B cell (primary cell): Measurements from ENCODE around the gene ANGPTL8. TPM values are rescaled to one million over a fixed set of nuclear protein-coding genes. Genes with fewer than 3 reads are reported as not detected.

Source experiments
- ATAC-seq: fragments of 200-7000 bp; cut with Tn5 transposase; one replicate; pipeline ENCODE4 v1.10.0; 2021; ENCODE audit warnings: low read depth, mild to moderate bottlenecking, moderate number of reproducible peaks, moderate library complexity
- CTCF ChIA-PET: fragments of 350-600 bp; sonication (Branson Sonifier 250); formaldehyde crosslinking; loops from one replicate; lab custom pipeline; 2021; ENCODE audit warnings: antibody characterized with exemption, inconsistent platforms; lab: Charles Lee
- POLR2A ChIA-PET: fragments of 350-600 bp; sonication (Branson Sonifier 250); formaldehyde crosslinking; loops from one replicate; lab custom pipeline; 2021; ENCODE audit warnings: antibody characterized with exemption; lab: Charles Lee
- DNase-seq: peaks from one replicate; pipeline ENCODE4 v3.0.0; 2013
- H2AFZ ChIP-seq: 2 replicates; pipeline ENCODE4 v1.6.1; 2012; ENCODE audit warnings: mild to moderate bottlenecking, low read depth, low read length; ENCODE audit not compliant: insufficient read depth, poor library complexity, severe bottlenecking
- H3K27ac ChIP-seq, 2 donors: 1 replicate in 1 of 2; 2 replicates in 1 of 2; pipeline ENCODE4 v1.5.1; 2012 to 2013; ENCODE audit warnings: low read length in 2 of 2, mild to moderate bottlenecking in 2 of 2, moderate library complexity in 1 of 2
- H3K27me3 ChIP-seq, 4 experiments: fragments of 200-600 bp in 1 of 4; sonication (generic) in 1 of 4; replicated peaks in 1 of 4; 1 replicate in 2 of 4; 2 replicates in 2 of 4; pipeline versions ENCODE4 v1.6.1 to v1.7.0; 2013 to 2016; ENCODE audit warnings: low read length in 3 of 4, mild to moderate bottlenecking in 2 of 4, mixed read lengths in 1 of 4, moderate library complexity in 1 of 4; ENCODE audit not compliant: insufficient read depth in 4 of 4, control insufficient read depth in 3 of 4; ENCODE audit errors: control extremely low read depth in 1 of 4
- H3K36me3 ChIP-seq, 2 experiments: replicated peaks in 1 of 2; 1 replicate in 1 of 2; 2 replicates in 1 of 2; pipeline versions ENCODE4 v1.6.1 to v1.7.1; 2013; ENCODE audit warnings: low read length in 1 of 2; ENCODE audit not compliant: insufficient read depth in 2 of 2, control insufficient read depth in 1 of 2; ENCODE audit errors: control extremely low read depth in 1 of 2, extremely low read depth in 1 of 2
- H3K4me1 ChIP-seq, 2 donors: fragments of 200-600 bp in 1 of 2; sonication (generic) in 1 of 2; 1 replicate in 1 of 2; 2 replicates in 1 of 2; pipeline versions ENCODE4 v1.5.1 to v1.6.1; 2013 to 2017; ENCODE audit warnings: low read length in 2 of 2; ENCODE audit not compliant: control insufficient read depth in 2 of 2, insufficient read depth in 2 of 2
- H3K4me2 ChIP-seq: replicated peaks from 2 replicates; pipeline ENCODE3; 2012; ENCODE audit warnings: mild to moderate bottlenecking, low read depth, low read length; ENCODE audit not compliant: poor library complexity, severe bottlenecking
- H3K4me3 ChIP-seq, 5 experiments: fragments of 200-600 bp in 1 of 5; sonication (generic) in 1 of 5; 1 replicate in 3 of 5; 2 replicates in 2 of 5; pipeline versions ENCODE4 v1.5.1 to v1.7.0; 2011 to 2016; ENCODE audit warnings: low read length in 4 of 5, mild to moderate bottlenecking in 4 of 5, low read depth in 2 of 5, control low read depth in 1 of 5, moderate library complexity in 1 of 5; ENCODE audit not compliant: insufficient read depth in 1 of 5; ENCODE audit errors: control extremely low read depth in 1 of 5, extremely low read depth in 1 of 5
- H3K79me2 ChIP-seq: fragments of 200-600 bp; sonication (generic); one replicate; pipeline ENCODE4 v1.6.0; 2016; ENCODE audit warnings: low read length; ENCODE audit not compliant: control insufficient read depth, insufficient read depth
- H3K9ac ChIP-seq: fragments of 200-600 bp; sonication (generic); 2 replicates; pipeline ENCODE4 v1.6.1; 2017; ENCODE audit warnings: mild to moderate bottlenecking, low read length, moderate library complexity
- H3K9me3 ChIP-seq, 3 donors: one replicate each; pipeline versions ENCODE4 v1.6.1 to v1.7.1; 2013; ENCODE audit warnings: low read length in 2 of 3; ENCODE audit not compliant: control insufficient read depth in 2 of 3, insufficient read depth in 1 of 3; ENCODE audit errors: control extremely low read depth in 1 of 3
- H4K20me1 ChIP-seq: 2 replicates; pipeline ENCODE4 v1.6.0; 2012; ENCODE audit warnings: mild to moderate bottlenecking, low read length; ENCODE audit not compliant: insufficient read depth, control insufficient read depth, poor library complexity, severe bottlenecking
- H3K27ac Mint-ChIP-seq: one replicate; pipeline ENCODE4 v1.8.0; 2021; ENCODE audit warnings: mixed read lengths
- H3K27me3 Mint-ChIP-seq: one replicate; pipeline ENCODE4 v1.8.0; 2021; ENCODE audit warnings: mixed read lengths
- H3K4me1 Mint-ChIP-seq: one replicate; pipeline ENCODE4 v1.8.0; 2021; ENCODE audit warnings: mixed read lengths
- H3K4me3 Mint-ChIP-seq: one replicate; pipeline ENCODE4 v1.8.0; 2021; ENCODE audit warnings: mixed read lengths
- H3K9me3 Mint-ChIP-seq: one replicate; pipeline ENCODE4 v1.8.0; 2022; ENCODE audit warnings: mixed read lengths; ENCODE audit not compliant: insufficient read depth
- EZH2 ChIP-seq: IDR thresholded peaks from 2 replicates; pipeline ENCODE4 v1.6.1; 2012; ENCODE audit warnings: borderline replicate concordance, low read depth, mild to moderate bottlenecking, moderate library complexity, low read length; ENCODE audit not compliant: insufficient read depth, poor library complexity, severe bottlenecking
- WGBS: methylation state at CpG from one replicate; pipeline ENCODE4 v1.1.5; 2013; ENCODE audit warnings: missing lambda C conversion rate; ENCODE audit not compliant: insufficient coverage; 5-methylcytosine and 5-hydroxymethylcytosine counted together
- intact Hi-C: fragments of 100-400 bp; cut with micrococcal nuclease; formaldehyde crosslinking; loops from one replicate; pipeline ENCODE4 v1.10.0; 2022
- polyA plus RNA-seq: library from polyadenylated mRNA; depleted of rRNA; stranded (reverse); fragments of >200 nt; gene quantifications from 2 replicates; pipeline ENCODE4 v1.2.3, GENCODE V29; 2012
- total RNA-seq, 2 donors: library from RNA; stranded (reverse); fragments of 120-200 nt in 1 of 2; gene quantifications; 1 replicate in 1 of 2; 2 replicates in 1 of 2; pipeline versions ENCODE4 v1.2.3 to v1.2.4, GENCODE V29; 2013 to 2022
- TF ChIP-seq, protein P1 (sequence below): fragments of 200-600 bp; IDR thresholded peaks from one replicate; pipeline ENCODE4 v1.8.0; 2022; ENCODE audit warnings: antibody characterized with exemption, mild to moderate bottlenecking

ANGPTL8 gene
- total and polyA plus RNA-seq, 2 donors (not counting 1 experiment from before 2014, with no cell fraction given): not detected

DNA sequence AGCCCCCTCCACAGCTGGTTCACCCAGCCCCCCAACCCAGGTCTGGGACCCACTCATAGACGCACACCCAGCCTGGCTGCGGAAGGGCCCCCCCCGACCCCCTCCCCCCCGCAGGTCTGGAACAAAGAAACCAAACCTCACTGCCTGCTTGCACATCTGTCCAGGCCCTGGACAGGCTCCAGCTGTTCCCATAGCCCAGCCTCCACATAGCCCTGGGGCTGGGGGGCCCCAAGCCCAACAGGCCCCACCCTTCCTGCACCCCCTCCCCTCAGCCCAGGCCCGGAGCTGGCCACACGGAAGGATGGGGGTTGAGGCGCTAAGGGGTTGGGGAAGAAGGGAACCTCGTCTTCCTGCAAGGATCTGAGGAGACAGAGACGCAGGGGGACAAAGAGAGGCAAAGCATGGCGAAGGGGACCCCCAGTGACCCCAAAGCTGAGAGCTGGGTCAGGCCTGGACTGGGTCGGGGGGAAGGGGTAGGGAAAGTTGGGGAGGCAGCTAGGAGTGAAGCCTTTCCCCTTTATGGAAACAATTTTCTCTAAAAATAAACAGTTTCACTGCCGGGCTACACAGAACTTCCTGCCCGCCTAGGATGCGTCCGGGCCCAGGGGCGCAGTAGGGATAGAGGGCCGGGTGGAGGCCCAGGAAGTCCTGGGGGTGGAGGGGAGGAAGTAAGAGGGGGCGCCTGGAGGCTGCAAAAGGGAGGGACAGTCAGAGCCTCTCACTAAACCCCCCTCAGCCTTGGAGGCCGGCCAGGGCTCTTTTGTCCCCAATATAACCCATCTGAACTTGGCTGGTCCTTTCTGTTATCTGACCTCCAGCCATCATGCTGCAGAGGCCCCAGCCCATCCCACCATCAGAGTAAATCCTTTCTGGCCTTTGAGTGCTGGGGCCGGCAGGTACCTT is 44.5 kb upstream of the ANGPTL8 start:
- Histone ChIP-seq H2AFZ (no peak overlapping the region), H3K9me3 (peaks cover 0 to 22% (median 2%) of the 10 kb centered on the region in 3 donors), H3K9ac (no peak overlapping the region), H3K27me3 (peaks cover 0 to 42% (median 8%) of the 10 kb centered on the region in 4 experiments), H3K4me1 (peaks cover 18 to 30% of the 10 kb centered on the region in 2 donors), H3K79me2 (no peaks in the 10 kb centered on the region), H3K4me2 (no peak overlapping the region), H3K36me3 (no peaks in the 10 kb centered on the region), H4K20me1 (no peaks in the 10 kb centered on the region), H3K27ac (no peak overlapping the region), H3K4me3 (no peak overlapping the region)
- Mint-ChIP-seq H3K9me3 (no peaks in the 10 kb centered on the region), H3K4me3 (no peak overlapping the region), H3K27ac (no peak overlapping the region), H3K27me3 (peaks cover 11% of the 10 kb centered on the region), H3K4me1 (peaks cover 18% of the 10 kb centered on the region)
- ATAC-seq: no peak
- POLR2A ChIA-PET: no interaction called here
- intact Hi-C loops: loop anchor here (5.0 kb wide), 1 partner anchor 38 kb away; the partner anchor contains the start of gene SPC24
- no peak for TF ChIP-seq EZH2
- TF ChIP-seq, protein P1, sequence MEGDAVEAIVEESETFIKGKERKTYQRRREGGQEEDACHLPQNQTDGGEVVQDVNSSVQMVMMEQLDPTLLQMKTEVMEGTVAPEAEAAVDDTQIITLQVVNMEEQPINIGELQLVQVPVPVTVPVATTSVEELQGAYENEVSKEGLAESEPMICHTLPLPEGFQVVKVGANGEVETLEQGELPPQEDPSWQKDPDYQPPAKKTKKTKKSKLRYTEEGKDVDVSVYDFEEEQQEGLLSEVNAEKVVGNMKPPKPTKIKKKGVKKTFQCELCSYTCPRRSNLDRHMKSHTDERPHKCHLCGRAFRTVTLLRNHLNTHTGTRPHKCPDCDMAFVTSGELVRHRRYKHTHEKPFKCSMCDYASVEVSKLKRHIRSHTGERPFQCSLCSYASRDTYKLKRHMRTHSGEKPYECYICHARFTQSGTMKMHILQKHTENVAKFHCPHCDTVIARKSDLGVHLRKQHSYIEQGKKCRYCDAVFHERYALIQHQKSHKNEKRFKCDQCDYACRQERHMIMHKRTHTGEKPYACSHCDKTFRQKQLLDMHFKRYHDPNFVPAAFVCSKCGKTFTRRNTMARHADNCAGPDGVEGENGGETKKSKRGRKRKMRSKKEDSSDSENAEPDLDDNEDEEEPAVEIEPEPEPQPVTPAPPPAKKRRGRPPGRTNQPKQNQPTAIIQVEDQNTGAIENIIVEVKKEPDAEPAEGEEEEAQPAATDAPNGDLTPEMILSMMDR: no peak
- no peak for DNase-seq
- CTCF ChIA-PET: no interaction called here
- 29% methylated on average over 7 of the region's 20 CpGs for WGBS

GRCh38 chr19:11195681-11196080 is 43.7 kb upstream of the ANGPTL8 start:
- no peak for DNase-seq
- no peak overlapping the region for H3K4me2 ChIP-seq
- peaks cover 18% of the 10 kb centered on the region for H3K4me1 Mint-ChIP-seq
- no peak overlapping the region for H3K4me3 ChIP-seq
- ChIA-PET POLR2A (no interaction called here), CTCF (interaction anchor here (0.6 kb wide), 1 partner anchor 574 kb away, joined by 3 read pairs; no protein-coding TSS in a partner anchor)
- H3K9me3 Mint-ChIP-seq: no peaks in the 10 kb centered on the region
- ATAC-seq: no peak
- peak overlapping the region; percentile 80 for H3K4me3 Mint-ChIP-seq
- 81% methylated on average over 6 of the region's 12 CpGs for WGBS
- H3K9me3 ChIP-seq: peaks cover 0 to 22% (median 2%) of the 10 kb centered on the region in 3 donors
- H3K27ac ChIP-seq: no peak overlapping the region
- TF ChIP-seq, protein P1: no peak
- no peak for TF ChIP-seq EZH2
- peaks cover 18 to 30% of the 10 kb centered on the region in 2 donors for H3K4me1 ChIP-seq
- H3K36me3 ChIP-seq: no peaks in the 10 kb centered on the region
- H3K79me2 ChIP-seq: no peaks in the 10 kb centered on the region
- peaks cover 0 to 42% (median 8%) of the 10 kb centered on the region in 4 experiments for H3K27me3 ChIP-seq
- intact Hi-C loops: loop anchor here (5.0 kb wide), 1 partner anchor 38 kb away; the partner anchor contains the start of gene SPC24
- H3K27ac Mint-ChIP-seq: no peak overlapping the region
- peaks cover 11% of the 10 kb centered on the region for H3K27me3 Mint-ChIP-seq
- H4K20me1 ChIP-seq: no peaks in the 10 kb centered on the region
- H2AFZ ChIP-seq: no peak overlapping the region
- H3K9ac ChIP-seq: no peak overlapping the region
